ENCODE results near the gene RILPL1. TPM values are rescaled to one million over a fixed set of nuclear protein-coding genes. Genes with fewer than 3 reads are reported as not detected.

The RILPL1 gene
- total and polyA plus RNA-seq, 9 of the 15 experiments (the other 6 are each of a cell fraction or from before 2014, with no cell fraction given): 0.25 to 10.6 (median 8.6) TPM

DNA sequence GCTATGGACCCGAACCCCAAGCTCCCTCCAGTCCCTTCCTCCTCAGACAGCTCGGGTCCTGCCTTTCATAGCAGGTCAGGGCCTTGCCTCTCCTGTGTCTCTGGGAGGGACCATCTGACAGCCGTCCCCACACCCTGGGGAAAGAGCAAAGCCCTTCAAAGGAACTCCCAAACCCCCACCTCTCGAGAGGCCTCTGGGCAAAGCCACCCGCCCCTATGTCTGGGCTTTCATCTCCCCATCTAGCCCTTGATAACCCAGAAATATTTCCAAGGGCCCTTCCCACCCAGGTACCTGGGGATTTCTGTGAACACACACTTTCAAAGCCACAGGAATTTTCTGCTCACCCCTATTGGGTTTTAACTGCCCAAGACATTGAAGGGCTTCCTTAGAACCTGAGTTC, 43.4 kb downstream of the RILPL1 start (continued):
- TF ChIP-seq ZNF174 (CRISPR knock-in tag; IDR thresholded peaks at IDR 0.05) (no peak), TEAD4 (IDR thresholded peaks at IDR 0.05; ENCODE audit: low read length) (no peak), TEAD4 (CRISPR knock-in tag; IDR thresholded peaks at IDR 0.05; ENCODE audit: borderline replicate concordance) (no peak), ZBTB8A (IDR thresholded peaks at IDR 0.05; ENCODE audit: partially characterized antibody) (no peak), ARHGAP35 (IDR thresholded peaks at IDR 0.05; ENCODE audit: partially characterized antibody) (no peak), PCBP1 (IDR thresholded peaks at IDR 0.05; ENCODE audit: low read depth, low read length, poor library complexity, severe bottlenecking) (no peak), BRD9 (IDR thresholded peaks at IDR 0.05; ENCODE audit: low read depth, partially characterized antibody) (no peak), KLF16 (IDR thresholded peaks at IDR 0.05) (no peak)
- TF ChIP-seq, protein P1, sequence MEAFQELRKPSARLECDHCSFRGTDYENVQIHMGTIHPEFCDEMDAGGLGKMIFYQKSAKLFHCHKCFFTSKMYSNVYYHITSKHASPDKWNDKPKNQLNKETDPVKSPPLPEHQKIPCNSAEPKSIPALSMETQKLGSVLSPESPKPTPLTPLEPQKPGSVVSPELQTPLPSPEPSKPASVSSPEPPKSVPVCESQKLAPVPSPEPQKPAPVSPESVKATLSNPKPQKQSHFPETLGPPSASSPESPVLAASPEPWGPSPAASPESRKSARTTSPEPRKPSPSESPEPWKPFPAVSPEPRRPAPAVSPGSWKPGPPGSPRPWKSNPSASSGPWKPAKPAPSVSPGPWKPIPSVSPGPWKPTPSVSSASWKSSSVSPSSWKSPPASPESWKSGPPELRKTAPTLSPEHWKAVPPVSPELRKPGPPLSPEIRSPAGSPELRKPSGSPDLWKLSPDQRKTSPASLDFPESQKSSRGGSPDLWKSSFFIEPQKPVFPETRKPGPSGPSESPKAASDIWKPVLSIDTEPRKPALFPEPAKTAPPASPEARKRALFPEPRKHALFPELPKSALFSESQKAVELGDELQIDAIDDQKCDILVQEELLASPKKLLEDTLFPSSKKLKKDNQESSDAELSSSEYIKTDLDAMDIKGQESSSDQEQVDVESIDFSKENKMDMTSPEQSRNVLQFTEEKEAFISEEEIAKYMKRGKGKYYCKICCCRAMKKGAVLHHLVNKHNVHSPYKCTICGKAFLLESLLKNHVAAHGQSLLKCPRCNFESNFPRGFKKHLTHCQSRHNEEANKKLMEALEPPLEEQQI (IDR thresholded peaks at IDR 0.05): no peak

GRCh38 chr12:123489580-123489979, 43.9 kb downstream of the RILPL1 start:
- ATAC-seq (no peak), DNase-seq (ENCODE audit: extremely low read depth in 1 of 4, low spot score in 3 of 4) (no peak), FAIRE-seq (no peak)
- BruUV-seq (replicated peaks): no TSS peak
- no peak overlapping the region for H2AFZ ChIP-seq (ENCODE audit: low read depth, low read length)
- no peaks in the 10 kb centered on the region for H3K9me3 ChIP-seq (replicated peaks; ENCODE audit: control insufficient read depth, insufficient read depth, low read depth, low read length)
- no peak for TF ChIP-seq ID3 (CRISPR knock-in tag; IDR thresholded peaks at IDR 0.05)
- no peak for TF ChIP-seq ID3 (tag; IDR thresholded peaks at IDR 0.05)
- no peak overlapping the region for H3K4me3 ChIP-seq
- H3K27ac ChIP-seq (ENCODE audit: extremely low read depth, low read depth, low read length): no peak overlapping the region
- H3K9ac ChIP-seq (ENCODE audit: insufficient read depth in 1 of 2, low read depth in 2 of 2, low read length in 2 of 2): peak overlapping the region in 1 of 2 experiments; percentile 46; a peak in 1 of 4 replicates
- ChIA-PET CTCF (ENCODE audit: low intra/inter-chr PET ratio) (no interaction called here), POLR2A (interaction anchor here (0.7 to 2.0 kb wide), 3 partner anchors 9 to 1483 kb away, joined by 3 to 7 read pairs (median 4); no protein-coding TSS in a partner anchor)
- H4K20me1 ChIP-seq (replicated peaks; ENCODE audit: control insufficient read depth, insufficient read depth, low read length): no peaks in the 10 kb centered on the region
- no peaks in the 10 kb centered on the region for H3K79me2 ChIP-seq (ENCODE audit: control insufficient read depth, insufficient read depth, low read length)
- H3K4me1 ChIP-seq (replicated peaks in 1 of 2; ENCODE audit: control insufficient read depth in 2 of 2, insufficient read depth in 2 of 2, low read length in 2 of 2): peaks cover 0 to 9% of the 10 kb centered on the region in 2 experiments; a peak in 4 of 5 replicates
- H3K27me3 ChIP-seq (ENCODE audit: control insufficient read depth in 2 of 2, insufficient read depth in 2 of 2, low read length in 2 of 2): no peaks in the 10 kb centered on the region
- 83% methylated on average over 6 of the region's 6 CpGs for WGBS (ENCODE audit: insufficient coverage, low coverage, missing lambda C conversion rate)
- in situ Hi-C loops (cut with MboI): no loop called here
- peaks cover 5% of the 10 kb centered on the region; the same call in 2 of the 3 replicates for H3K36me3 ChIP-seq (ENCODE audit: control insufficient read depth, insufficient read depth, low read length)
- H3K9me1 ChIP-seq (ENCODE audit: control insufficient read depth, insufficient read depth, low read length): no peaks in the 10 kb centered on the region
- no peak overlapping the region for H3K4me2 ChIP-seq (ENCODE audit: insufficient read depth, low read length)
- intact Hi-C loops (cut with micrococcal nuclease): no loop called here

Data from K562 (cell line).